ENCODE results near the gene UVSSA. TPM values are rescaled to one million over a fixed set of nuclear protein-coding genes. Genes with fewer than 3 reads are reported as not detected.
A peak's percentile ranks its signal among the peaks of the same experiment; 100 is the strongest.

UVSSA gene
- total and polyA plus RNA-seq, 9 of the 15 experiments (the other 6 are each of a cell fraction or from before 2014, with no cell fraction given): 0.21 to 14.6 (median 3.3) TPM

DNA sequence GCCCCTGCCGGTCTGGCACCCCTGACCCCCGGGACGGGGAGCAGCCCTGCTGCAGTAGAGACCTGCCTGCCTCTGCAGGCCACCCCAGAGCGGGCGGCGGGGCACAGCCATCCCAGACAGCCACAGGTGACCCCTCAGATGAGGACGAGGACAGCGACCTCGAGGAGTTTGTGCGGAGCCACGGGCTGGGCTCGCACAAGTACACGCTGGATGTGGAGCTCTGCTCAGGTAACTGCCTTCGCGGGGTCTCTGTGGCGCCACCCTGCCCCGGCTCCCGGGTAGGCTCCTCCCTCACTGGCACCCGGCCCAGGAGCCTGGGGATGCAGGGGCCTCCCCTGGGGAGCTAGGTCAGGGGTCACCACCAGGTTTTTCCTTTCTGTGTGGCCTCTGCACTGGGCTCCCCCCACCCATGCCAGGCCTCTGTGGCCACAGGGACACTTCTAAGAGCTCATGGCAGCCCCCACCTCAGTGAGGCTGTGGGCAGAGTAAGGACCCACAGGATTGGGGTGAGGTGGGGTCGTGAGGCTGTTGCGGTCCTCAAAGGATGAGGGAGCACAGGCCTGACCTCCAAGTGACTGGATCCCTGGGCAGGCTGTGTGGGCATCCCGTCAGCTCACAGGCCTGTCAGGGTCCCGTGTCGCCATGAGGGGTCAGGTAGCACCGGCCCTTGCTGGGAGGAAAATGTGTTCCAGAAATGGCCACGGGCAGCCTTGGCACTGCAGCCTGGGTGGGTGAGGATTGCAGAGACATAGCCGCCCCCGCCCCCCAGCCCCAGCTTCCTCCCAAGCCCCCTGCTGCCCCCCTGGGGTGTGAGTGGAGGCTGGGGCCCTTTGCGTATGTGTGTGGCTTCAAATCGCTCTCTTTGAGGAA is 6.4 kb downstream of the UVSSA start:
- CTCF ChIA-PET (ENCODE audit: low intra/inter-chr PET ratio): interaction anchor here (1.1 kb wide), 1 partner anchor 373 kb away, joined by 4 read pairs; no protein-coding TSS in a partner anchor

More for the DNA sequence above, 6.4 kb downstream of the UVSSA start:
- Histone ChIP-seq H3K9me1 (ENCODE audit: control insufficient read depth, insufficient read depth, low read length) (peaks cover 4% of the 10 kb centered on the region), H3K9ac (ENCODE audit: insufficient read depth in 1 of 2, low read depth in 2 of 2, low read length in 2 of 2) (peak overlapping the region in 1 of 2 experiments; percentile 13; a peak in 1 of 4 replicates), H3K27ac (ENCODE audit: extremely low read depth, low read depth, low read length) (no peak overlapping the region), H4K20me1 (replicated peaks; ENCODE audit: control insufficient read depth, insufficient read depth, low read length) (peaks cover 10% of the 10 kb centered on the region; the same call in 1 of the 2 replicates), H3K79me2 (ENCODE audit: control insufficient read depth, insufficient read depth, low read length) (0 out of 3 replicates have a peak, but pooled peaks cover 3% of the 10 kb centered on the region), H3K27me3 (ENCODE audit: control insufficient read depth in 2 of 2, insufficient read depth in 2 of 2, low read length in 2 of 2) (no peaks in the 10 kb centered on the region), H3K36me3 (ENCODE audit: control insufficient read depth, insufficient read depth, low read length) (peaks cover 47% of the 10 kb centered on the region; the same call in 2 of the 3 replicates), H3K4me1 (replicated peaks in 1 of 2; ENCODE audit: control insufficient read depth in 2 of 2, insufficient read depth in 2 of 2, low read length in 2 of 2) (peaks cover under 1 to 66% of the 10 kb centered on the region in 2 experiments), H3K4me3 (no peak overlapping the region), H2AFZ (ENCODE audit: low read depth, low read length) (no peak overlapping the region), H3K4me2 (ENCODE audit: insufficient read depth, low read length) (no peak overlapping the region), H3K9me3 (replicated peaks; ENCODE audit: control insufficient read depth, insufficient read depth, low read depth, low read length) (no peaks in the 10 kb centered on the region)
- no peak for DNase-seq (ENCODE audit: extremely low read depth in 1 of 4, low spot score in 3 of 4)
- WGBS (ENCODE audit: insufficient coverage, low coverage, missing lambda C conversion rate): 90% methylated on average over 17 of the region's 30 CpGs
- TF ChIP-seq, protein P1, sequence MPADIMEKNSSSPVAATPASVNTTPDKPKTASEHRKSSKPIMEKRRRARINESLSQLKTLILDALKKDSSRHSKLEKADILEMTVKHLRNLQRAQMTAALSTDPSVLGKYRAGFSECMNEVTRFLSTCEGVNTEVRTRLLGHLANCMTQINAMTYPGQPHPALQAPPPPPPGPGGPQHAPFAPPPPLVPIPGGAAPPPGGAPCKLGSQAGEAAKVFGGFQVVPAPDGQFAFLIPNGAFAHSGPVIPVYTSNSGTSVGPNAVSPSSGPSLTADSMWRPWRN (IDR thresholded peaks at IDR 0.05; ENCODE audit: low read depth): no peak
- TF ChIP-seq, protein P2, sequence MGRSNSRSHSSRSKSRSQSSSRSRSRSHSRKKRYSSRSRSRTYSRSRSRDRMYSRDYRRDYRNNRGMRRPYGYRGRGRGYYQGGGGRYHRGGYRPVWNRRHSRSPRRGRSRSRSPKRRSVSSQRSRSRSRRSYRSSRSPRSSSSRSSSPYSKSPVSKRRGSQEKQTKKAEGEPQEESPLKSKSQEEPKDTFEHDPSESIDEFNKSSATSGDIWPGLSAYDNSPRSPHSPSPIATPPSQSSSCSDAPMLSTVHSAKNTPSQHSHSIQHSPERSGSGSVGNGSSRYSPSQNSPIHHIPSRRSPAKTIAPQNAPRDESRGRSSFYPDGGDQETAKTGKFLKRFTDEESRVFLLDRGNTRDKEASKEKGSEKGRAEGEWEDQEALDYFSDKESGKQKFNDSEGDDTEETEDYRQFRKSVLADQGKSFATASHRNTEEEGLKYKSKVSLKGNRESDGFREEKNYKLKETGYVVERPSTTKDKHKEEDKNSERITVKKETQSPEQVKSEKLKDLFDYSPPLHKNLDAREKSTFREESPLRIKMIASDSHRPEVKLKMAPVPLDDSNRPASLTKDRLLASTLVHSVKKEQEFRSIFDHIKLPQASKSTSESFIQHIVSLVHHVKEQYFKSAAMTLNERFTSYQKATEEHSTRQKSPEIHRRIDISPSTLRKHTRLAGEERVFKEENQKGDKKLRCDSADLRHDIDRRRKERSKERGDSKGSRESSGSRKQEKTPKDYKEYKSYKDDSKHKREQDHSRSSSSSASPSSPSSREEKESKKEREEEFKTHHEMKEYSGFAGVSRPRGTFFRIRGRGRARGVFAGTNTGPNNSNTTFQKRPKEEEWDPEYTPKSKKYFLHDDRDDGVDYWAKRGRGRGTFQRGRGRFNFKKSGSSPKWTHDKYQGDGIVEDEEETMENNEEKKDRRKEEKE (IDR thresholded peaks at IDR 0.05; ENCODE audit: borderline replicate concordance in 1 of 2, control insufficient read depth in 1 of 2, low read depth in 2 of 2, low read length in 1 of 2): no peak
- TF ChIP-seq, protein P3, sequence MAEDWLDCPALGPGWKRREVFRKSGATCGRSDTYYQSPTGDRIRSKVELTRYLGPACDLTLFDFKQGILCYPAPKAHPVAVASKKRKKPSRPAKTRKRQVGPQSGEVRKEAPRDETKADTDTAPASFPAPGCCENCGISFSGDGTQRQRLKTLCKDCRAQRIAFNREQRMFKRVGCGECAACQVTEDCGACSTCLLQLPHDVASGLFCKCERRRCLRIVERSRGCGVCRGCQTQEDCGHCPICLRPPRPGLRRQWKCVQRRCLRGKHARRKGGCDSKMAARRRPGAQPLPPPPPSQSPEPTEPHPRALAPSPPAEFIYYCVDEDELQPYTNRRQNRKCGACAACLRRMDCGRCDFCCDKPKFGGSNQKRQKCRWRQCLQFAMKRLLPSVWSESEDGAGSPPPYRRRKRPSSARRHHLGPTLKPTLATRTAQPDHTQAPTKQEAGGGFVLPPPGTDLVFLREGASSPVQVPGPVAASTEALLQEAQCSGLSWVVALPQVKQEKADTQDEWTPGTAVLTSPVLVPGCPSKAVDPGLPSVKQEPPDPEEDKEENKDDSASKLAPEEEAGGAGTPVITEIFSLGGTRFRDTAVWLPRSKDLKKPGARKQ (CRISPR knock-in tag; IDR thresholded peaks at IDR 0.05): no peak
- 0 out of 2 replicates have a peak, but pooled peaks have one; percentile 6 for TF ChIP-seq POLR2G (IDR thresholded peaks at IDR 0.05; ENCODE audit: low read depth, low read length)
- in situ Hi-C loops (cut with MboI) (loop anchor here (5.0 kb wide), 2 partner anchors 221 to 274 kb away; no protein-coding TSS in a partner anchor), intact Hi-C loops (cut with micrococcal nuclease) (loop anchor here (10.0 kb wide), 1 partner anchor 371 kb away; the partner anchor contains the start of genes TACC3 and TMEM129)
- BruUV-seq (replicated peaks): no TSS peak
- ATAC-seq: no peak
- POLR2A ChIA-PET: interaction anchor here (0.6 to 0.9 kb wide), 2 partner anchors 157 to 190 kb away, joined by 3 to 6 read pairs; no protein-coding TSS in a partner anchor
- no peak for FAIRE-seq

Data from K562 (cell line).